ENCODE results near the gene RAB8A.
"Not testable (repeated sequence)": the region's sequence is repeated elsewhere in the genome, so short reads cannot be mapped to it uniquely, and the experiment has no call there.

Gene RAB8A

DNA sequence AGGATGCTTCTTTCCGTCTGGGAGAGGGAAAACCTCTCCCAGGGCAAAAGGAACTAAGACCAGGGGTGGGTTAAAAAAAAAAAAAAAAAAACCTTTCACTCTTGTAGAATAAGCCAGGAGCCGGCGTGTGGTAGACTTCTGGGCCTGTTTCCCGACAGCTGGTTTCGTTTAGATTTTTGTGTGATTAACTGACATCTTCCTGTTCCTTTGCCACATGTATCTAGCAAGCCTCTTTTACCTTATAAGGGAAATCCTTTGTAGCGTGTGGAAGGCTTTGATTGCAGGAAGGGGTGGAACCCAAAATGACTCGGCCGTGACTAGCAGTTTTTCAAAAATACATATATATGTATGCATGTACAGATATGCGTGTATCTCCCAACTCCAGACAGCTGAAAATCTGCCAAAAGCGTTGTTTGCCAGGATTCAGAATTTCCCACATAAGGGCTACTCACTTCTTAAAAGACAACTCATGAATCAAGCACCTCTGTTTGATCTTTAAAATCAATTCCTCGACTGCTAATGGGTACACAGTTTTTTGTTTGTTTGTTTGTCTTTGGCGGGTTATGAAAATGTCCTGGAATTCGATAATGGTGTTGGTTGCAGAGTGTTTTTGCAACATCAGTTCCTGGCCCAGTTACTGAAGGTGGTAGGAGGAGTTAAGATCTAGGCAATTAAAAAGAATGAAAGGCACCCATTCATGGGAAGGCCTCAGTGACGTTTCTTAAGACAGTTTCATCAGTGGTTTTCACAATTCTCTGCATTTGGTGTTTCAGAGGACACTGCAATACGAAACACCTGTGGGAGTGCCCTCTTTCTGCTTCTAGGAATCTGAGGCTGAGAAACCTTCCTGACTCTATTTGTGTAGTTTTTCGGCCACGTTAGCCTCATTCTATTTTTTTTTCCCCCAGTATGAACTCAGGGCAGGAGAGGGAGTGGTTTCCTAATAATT, 32.7 kb upstream of the RAB8A start:
- peak; percentile 88 for DNase-seq (ENCODE audit: low read depth)

DNA sequence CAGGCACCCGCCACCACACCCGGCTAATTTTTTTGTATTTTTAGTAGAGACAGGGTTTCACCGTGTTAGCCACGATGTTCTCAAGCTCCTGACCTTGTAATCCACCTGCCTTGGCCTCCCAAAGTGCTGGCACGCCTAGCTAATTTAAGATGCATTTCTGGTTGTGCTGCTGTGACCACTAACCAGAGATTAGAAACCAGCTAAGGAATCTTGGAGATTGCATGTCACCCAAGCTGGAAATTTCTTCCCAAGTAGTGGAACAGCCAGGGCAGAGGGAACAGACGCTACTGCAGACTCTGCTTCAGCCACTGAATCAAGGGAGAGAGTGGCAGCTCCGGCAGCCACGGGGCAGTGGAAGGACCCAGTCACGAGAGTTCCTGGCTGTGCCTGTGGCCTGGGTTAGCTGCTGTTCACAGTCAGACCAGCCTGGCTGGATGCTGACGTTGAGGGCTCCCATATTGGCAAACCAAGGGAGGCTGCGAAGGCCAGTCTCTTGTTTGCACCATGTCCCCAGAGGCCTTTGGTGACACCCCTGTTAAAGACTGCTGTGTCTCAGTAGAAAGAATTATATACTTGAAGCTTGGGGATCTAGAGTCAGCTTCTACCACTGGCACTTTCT, 27.5 kb upstream of the RAB8A start:
- DNase-seq (ENCODE audit: low read depth) = no peak

DNA sequence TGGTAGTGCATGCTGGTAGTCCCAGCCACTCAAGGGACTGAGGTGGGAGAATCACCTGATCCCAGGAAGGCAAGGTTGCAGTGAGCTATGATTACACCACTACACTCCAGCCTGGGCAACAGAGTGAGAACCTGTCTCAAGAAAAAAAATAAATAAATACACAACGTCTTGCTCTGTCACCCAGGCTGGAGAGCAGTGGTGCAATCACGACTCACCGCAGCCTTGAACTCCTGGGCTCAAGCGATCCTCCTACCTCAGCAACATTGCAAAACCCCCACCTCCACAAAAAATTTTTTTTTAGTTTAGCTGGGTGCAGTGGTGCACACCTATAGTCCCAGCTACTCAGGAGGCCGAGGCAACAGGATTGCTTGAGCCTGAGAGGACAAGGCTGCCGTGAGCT, 26.6 kb upstream of the RAB8A start:
- DNase-seq (ENCODE audit: low read depth) = no peak

DNA sequence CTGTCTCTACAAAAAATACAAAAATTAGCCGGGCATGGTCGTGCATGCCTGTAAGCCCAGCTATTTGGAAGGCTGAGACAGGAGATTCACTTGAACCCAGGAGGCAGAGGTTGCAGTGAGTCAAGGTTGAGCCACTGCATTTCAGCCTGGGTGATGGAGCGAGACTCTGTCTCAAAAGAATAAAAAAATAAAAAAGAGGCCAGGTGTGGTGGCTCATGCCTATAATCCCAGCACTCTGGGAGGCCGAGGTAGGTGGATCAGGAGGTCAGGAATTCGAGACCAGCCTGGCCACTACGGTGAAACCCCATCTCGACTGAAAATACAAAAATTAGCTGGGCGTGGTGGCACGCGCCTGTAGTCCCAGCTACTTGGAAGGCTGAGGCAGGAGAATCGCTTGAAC, 24.3 kb upstream of the RAB8A start:
- DNase-seq (ENCODE audit: low read depth) = not testable (repeated sequence)

DNA sequence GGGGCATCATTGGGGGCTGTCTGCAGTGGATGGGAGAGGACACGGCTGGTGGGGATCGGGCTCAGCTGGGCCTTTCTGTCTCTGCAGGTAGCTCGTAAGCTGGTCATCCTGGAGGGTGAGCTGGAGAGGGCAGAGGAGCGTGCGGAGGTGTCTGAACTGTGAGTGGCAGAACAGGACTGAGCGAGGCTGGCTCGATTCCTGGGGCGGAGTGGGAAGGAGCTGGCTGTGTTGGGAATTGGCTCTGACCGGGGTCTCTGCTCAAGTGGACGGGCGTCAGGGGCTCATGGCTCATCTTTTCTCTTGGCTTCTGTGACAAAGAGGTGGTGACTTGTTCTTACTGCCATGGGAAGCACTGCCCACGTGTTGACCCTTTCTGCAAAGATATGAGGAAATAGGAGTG, 23.7 kb upstream of the RAB8A start:
- DNase-seq (ENCODE audit: low read depth) = no peak

DNA sequence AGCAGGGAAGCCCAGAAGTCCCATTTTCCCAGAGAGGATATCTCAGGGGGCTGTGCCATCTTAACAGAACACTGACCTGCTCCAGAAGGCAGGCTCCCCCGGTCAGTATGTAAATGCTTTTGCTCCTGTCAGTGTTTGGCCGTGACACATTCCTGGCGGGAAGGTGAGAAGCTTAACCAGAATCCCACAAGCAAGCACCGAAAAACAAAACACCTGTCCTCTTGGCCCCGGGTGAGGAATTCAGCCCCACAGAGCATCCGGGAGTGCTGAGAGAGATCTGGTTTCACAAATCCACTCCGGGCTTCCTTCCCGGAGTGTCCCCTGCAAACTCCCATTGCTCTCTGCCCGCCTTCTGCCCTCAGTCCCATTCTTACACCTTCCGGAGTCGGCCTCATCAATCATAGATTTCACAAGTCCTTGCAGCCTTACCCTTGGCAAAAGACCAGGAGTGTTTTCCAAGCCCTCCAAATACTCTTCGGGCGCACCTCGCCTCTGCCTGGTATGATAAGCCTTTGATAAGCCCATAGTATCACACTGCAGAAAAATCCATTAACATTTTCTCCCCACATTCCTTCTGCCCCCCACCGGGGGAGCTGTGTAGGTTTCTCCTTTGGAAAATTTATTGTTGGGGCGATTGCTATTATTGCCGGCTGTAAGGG, 23.2 kb upstream of the RAB8A start:
- DNase-seq (ENCODE audit: low read depth) = no peak

DNA sequence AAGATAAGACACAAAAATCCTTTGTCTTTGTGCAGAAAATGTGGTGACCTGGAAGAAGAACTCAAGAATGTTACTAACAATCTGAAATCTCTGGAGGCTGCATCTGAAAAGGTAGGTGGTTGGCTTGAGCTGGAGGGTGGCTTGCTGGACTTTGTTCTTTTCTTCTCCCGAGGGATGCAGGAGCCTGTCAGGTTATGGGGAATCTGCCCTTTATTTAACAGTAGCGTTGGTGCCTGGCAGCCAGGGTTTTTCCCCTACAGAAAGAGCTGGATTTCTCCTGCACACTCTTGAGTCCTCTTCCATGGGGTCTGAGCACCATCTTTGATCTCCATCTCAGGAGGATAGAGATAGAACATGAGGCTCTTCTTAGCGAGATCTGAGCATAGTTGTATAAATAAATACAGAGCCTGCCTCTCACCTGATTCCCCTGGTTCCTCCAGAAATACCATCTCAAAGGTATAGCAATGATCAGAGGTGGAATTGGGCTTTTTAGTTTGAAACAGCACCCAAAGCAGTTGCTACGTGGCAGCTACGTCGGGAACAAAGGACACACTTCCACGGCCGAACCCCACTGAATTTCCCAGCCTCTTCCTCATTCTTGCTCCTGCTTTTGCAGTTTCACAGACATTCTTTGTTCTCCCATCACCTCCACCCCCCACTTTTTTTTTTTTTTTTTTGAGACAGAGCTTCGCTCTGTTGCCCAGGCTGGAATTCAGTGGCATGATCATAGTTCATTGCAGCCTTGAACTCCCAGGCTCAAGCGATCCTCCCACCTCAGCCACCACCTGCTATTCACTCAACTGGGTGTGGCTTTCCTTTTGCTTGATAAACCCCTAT, 22.5 kb upstream of the RAB8A start:
- no peak for DNase-seq (ENCODE audit: low read depth)

DNA sequence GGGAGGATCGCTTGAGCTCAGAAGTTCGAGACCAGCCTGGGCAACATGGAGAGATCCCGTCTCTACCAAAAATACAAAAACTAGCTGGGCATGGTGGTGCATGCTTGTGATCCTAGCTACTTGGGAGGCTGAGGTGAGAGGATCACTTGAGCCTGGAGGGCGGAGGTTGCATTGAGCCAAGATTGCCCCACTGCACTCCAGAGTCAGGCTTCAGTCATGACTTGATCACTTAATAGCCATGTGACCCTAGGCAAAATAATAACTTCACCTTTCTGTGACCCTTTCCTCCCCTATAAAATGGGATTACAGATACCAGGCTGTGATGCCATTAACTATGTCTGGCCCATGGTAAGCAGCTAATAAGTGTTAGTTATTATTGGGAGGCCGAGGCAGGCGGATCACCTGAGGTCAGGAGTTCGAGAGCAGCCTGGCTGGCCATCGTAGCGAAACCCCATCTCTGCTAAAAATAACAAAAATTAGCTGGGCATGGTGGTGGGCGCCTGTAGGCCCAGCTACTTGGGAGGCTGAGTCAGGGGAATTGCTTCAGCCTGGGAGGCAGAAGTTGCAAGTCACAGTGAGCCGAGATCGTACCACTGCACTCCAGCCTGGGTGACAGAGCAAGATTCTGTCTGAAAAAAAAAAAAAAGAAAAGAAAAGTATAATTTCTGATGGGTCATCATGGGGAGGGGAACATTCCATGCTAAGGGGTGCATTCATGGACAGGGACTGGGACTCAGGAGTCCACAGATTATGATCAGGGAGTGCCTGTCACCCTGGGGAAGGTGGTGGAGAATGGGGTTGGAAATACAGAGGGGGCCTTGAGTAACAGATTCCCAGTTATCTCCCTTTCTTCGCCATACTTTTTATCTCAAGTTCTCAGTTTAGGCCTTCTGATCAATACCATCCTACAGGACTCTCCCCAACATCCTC, 19.9 kb upstream of the RAB8A start:
- no peak for DNase-seq (ENCODE audit: low read depth)

DNA sequence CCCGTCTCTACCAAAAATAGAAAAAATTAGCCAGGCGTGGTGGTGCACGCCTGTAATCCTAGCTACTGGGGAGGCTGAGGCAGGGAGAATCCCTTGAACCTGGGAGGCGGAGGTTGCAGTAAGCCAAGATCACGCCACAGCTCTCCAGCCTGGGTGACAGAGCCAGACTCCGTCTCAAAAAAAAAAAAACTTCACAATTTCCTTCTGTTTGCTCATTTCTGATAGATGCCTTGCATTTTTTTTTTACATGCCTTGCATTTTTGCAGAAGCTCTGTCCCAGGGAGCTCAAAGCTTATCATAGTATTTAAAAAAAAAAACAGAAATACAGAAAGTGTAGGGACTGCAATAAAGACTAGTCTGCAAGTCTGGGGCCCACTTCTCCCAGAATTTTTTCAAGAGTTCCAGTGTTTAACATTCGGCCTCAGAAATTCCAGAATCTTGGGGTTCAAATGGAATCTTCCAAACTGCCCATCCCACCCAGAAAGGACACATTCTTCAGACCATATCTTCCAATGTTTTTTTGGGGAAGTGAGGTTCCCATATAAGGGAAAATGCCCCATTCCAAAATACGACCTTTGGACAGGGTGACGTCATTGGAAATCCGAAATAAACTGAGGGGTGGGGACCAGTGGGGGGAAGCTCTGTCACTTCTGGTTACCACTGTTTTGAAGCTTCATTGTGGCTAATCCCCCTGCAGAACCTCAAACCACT, 17.2 kb upstream of the RAB8A start:
- no peak for DNase-seq (ENCODE audit: low read depth)

DNA sequence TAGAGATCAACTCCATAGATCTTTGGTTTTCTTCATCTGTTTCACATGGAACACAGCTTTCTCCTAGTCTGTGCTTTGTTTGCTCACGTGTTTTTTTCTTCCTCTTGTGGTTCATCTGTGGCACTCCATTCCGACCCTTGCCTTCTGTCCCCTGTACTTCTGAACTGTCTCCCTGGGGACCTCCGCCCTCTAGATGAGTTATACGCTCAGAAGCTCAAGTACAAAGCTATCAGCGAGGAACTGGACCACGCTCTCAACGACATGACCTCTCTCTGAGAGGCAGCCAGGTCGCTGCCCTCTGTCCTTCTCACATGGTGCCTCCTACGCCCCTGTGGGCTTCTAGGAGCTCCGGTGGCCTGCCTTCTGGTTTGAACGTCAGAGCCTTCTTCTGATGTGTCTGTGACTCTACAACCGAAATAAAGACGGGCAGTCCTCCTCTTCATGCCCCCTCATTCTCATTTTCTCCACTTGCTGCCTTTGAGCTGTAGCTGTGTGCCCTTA, 16.6 kb upstream of the RAB8A start:
- DNase-seq (ENCODE audit: low read depth) = no peak

DNA sequence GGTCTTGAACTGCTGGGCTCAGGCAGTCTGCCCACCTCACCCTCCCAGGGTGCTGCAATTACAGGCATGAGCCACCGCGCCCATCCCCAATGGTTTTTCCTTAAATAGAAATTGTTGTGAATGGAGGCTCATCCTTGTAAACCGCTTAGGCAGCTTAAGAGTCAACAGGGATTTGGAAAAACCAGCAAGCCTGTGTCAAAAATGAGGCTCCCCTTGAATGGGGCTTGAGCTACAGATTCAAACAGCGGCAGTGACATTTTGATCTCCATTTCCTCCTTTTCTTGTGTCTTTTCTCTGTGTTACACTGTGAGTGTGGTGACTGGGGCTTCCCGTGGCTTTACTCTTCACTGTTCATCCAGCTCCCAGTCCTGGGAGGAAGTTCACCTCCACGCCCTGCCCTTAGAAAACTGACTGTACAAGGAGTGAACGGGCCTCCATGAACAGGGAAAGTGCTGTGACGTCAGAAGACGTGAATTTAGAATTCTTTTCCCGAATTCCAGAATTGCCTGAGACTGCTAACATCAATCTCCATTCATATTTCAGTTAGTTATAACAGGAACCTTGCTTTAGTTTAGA, 15.3 kb upstream of the RAB8A start:
- no peak for DNase-seq (ENCODE audit: low read depth)

DNA sequence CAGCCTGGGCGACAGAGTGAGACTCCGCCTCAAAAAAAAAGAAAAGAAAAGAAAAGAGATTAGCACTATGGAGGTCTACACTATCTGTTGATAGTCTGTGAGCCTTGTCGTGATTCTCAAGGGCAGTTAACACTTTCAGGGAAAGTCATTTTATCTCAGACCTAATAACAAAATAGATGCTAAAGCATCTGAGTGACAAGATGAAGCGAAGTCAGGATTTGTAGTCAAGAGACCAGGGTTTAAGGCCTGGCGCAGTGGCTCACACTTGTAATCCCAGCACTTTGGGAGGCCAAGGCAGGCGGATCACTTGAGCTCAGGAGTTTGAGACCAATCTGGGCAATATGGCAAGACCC, 13.3 kb upstream of the RAB8A start:
- no peak for DNase-seq (ENCODE audit: low read depth)

DNA sequence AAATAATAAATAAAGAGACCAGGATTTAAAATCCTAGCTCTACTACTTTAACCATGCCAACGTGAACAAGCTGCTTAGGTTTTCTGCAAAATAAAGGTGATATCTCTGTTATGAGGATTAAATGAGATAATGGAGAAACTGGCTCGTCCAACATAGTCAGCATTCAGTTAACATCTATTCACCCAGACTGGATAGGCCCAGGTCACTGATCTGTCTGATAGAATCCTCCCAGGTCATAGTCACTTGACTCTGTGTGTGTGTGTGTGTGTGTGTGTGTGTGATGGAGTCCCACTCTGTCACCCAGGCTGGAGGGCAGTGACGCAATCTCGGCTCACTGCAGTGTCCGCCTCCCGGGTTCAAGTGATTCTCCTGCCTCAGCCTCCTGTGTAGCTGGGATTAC, 12.9 kb upstream of the RAB8A start:
- DNase-seq (ENCODE audit: low read depth) = no peak

DNA sequence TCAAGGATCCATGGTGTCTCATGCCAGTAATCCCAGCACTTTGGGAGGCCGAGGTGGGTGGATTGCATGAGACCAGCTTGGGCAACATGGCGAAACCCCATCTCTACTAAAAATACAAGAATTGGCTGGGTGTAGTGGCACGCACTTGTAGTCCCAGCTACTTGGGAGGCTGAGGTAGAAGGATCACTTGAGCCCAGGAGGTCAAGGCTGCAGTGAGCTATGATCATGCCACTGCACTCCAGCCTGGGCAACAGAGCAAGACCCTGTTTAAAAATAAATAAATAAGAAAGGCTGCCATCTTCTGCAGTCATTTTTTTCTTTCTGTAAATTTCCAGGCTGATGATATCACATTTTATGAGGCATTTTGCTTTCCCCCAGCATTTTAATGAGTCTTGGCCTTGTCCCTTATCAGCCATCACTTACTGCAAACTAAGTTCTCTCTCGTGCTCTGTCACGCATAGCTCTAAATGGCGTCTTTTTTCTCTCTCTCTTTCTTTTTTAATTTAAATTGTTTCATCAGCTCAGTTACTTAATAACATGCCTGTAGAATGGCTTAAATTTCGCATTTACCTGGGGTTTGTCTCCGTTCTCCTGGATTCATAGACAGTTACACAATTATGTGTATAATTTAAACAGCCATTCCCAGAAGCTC, 12.2 kb upstream of the RAB8A start:
- not testable (repeated sequence) for DNase-seq (ENCODE audit: low read depth)

DNA sequence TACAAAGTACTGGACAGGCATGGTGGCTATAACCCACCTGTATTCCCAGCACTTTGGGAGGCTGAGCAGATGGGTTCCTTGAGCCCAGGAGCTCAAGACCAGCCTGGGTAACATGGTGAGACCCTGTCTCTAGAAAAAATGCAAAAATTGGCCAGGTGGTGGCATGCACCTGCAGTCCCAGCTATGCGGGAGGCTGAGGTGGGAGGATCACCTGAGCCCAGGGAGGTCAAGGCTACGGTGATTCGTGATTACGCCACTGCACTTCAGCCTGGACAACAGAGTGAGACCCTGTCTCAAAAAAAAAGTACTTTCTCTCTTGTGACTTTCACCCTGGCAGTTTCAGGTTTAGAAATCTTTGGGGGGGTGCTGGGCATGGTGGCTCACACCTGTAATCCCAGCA, 11.2 kb upstream of the RAB8A start:
- no peak for DNase-seq (ENCODE audit: low read depth)

DNA sequence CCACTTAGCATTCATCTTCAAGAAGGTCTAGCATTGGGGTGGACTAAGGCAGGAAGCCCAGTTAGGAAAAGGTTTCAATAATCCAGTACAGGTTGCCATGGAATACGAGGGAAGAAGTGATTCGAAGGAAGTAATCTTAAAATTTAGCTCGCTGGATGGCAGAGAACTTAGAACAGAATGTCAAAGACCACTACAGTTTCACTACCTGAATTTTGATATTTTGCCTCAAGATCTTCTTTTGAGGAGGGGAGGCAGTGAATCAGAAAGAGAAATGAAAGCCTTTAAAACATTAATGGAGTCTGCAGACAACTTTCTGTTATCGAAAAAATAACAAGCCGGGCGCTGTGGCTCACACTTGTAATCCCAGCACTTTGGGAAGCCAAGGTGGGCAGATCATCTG, 7.0 kb upstream of the RAB8A start:
- DNase-seq (ENCODE audit: low read depth) = no peak

DNA sequence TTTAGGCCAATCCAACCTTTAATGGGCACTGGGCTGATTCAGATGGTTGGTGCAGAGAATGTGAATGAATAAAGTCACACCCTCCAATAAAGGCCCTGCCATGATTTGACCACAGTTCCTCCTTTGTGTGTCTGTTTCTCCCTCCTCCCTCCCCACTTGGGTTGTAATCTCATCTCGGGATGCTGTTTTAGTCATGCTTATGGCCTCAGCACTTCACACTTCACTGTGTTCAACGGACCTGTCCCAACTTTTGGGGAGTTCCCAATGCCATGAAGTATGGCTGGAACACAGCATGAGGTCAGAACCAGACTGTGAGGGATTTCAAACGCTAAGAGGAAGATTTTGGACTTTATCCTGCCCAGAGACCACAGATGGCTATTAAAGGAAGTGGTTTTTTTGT, 5.6 kb upstream of the RAB8A start:
- DNase-seq (ENCODE audit: low read depth) = no peak

DNA sequence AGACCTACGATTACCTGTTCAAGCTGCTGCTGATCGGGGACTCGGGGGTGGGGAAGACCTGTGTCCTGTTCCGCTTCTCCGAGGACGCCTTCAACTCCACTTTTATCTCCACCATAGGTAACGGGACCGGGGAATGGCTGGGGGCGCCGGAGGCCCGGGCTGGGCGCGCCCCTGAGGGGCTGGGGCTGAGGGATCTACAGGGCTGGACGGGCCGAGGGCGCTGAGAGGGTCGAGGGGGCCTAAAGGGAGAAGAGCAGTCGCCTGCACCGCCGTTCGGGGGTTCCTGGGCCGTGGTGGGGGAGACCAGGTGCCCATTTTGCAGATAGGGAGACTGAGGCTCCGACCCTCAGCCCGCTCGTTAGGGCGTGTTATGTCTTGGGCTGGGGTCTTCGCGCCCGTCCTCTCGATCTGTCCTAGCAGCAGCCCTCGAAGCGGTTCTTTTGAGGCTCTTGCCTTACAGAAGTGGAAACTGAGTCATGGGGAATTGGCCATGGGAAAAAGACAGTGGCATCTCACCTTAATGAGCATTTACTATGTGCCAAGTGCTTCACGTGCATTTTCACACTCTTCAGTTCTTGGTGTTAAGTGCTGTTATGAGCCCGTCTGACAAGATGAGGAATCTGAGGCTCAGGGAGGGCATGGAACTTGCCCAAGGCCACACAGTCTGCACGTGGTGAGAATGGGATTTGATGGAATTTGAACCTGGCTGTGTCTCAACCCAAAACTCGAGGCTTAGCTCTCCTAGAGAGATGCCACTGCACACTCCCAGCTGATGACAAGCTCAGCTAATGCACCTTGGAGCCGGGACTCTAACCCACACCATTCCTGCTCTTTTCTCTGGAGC, 442 bp downstream of the RAB8A start:
- DNase-seq (ENCODE audit: low read depth) = no peak

DNA sequence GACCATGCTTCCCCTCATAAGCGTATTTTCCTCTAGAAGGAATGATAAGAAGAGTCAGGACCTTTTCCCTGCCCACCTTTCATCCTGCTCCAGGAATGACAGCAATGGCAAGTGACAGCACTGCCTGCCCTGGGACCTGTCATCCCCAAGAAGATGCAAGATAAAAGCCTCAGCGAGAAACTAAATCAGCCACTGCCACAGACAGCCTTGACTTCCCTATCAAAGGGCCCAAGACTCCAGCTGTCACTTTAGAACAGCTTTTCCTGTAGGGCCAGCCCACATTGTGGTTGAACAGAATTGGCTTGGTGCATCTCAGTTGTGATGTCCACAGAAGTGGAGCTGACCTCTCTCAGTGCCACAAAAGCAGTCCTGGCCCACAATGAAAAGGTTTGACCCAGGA, 1.1 kb downstream of the RAB8A start:
- no peak for DNase-seq (ENCODE audit: low read depth)

Data from non-pigmented ciliary epithelial cell (primary cell).